ENCODE data around the gene AAK1.

DNA sequence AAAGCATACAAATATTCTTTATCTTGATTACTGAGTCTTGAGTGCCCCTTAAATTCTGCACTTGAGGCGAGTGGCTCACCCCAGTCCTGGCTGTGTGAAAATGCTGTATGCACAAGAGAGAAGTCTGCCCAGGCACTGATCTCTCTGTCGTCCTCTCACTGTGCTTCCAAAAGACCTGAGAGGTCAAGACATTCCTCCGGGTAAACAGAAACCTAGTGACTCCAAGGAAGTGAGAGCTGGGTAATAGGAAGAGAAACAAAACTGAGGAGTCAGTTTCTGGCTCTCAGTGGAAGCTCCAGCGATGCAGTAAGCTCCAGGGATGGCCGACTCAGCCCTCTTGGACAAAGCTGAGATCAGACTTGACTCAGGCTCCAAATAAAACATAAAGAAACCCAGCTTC, 70.9 kb downstream of the AAK1 start:
- TF ChIP-seq, protein P1, sequence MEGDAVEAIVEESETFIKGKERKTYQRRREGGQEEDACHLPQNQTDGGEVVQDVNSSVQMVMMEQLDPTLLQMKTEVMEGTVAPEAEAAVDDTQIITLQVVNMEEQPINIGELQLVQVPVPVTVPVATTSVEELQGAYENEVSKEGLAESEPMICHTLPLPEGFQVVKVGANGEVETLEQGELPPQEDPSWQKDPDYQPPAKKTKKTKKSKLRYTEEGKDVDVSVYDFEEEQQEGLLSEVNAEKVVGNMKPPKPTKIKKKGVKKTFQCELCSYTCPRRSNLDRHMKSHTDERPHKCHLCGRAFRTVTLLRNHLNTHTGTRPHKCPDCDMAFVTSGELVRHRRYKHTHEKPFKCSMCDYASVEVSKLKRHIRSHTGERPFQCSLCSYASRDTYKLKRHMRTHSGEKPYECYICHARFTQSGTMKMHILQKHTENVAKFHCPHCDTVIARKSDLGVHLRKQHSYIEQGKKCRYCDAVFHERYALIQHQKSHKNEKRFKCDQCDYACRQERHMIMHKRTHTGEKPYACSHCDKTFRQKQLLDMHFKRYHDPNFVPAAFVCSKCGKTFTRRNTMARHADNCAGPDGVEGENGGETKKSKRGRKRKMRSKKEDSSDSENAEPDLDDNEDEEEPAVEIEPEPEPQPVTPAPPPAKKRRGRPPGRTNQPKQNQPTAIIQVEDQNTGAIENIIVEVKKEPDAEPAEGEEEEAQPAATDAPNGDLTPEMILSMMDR (IDR thresholded peaks at IDR 0.05; ENCODE audit: insufficient read depth, low read length, poor library complexity, severe bottlenecking), result no peak
- TF ChIP-seq EZH2phosphoT487 (conservative IDR thresholded peaks at IDR 0.05; ENCODE audit: low read length), result no peak
